Testis (tissue), 2 donors: ENCODE data around the gene CORO7.

Experiments
- POLR2A ChIP-seq: fragments of 450-650 bp; IDR thresholded peaks from one replicate; pipeline ENCODE4 v1.6.1; 2017; ENCODE audit warnings: antibody characterized with exemption, mild to moderate bottlenecking, moderate library complexity
- TF ChIP-seq, protein P1 (sequence below), 3 experiments: fragments of 450-650 bp in 2 of 3; fragments of 200-600 bp in 1 of 3; sonication (generic) in 1 of 3; IDR thresholded peaks; one replicate each; pipeline ENCODE4 v1.5.1; 2016 to 2019; ENCODE audit warnings: antibody characterized with exemption in 3 of 3, mild to moderate bottlenecking in 2 of 3, moderate library complexity in 1 of 3

DNA sequence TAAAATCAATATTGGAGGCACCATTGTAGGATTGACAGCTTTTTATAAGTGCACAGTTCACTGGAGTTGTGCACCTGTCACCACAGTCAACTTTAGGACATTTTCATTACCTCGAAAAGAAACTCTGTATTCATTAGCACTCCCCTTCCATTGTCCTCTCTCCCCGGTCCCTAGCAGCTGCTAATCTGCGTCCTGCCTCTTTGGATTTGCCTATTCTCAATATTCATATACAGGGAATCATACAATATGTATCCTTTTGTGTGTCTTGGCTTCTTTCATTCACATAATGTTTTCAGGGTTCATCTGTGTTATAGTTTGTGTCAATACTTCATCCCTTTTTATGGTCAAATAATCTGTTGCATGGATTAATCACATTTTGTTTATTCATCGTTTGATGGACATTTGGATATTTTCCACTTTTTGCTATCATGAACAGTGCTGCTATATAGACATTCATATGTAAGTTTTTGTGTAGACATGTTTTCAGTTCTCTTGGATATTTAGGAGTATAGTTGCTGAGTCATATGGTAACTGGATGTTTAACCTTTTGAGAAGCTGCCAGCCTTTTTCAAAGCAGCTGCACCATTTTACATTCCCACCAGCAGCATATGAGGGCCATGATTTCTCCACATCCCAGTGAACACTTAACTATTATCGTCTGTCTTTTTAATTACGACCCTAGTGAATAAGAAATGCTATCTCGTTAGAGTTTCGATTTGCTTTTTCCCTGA is 19.1 kb upstream of the CORO7 start:
- TF ChIP-seq POLR2A: no peak
- TF ChIP-seq, protein P1, sequence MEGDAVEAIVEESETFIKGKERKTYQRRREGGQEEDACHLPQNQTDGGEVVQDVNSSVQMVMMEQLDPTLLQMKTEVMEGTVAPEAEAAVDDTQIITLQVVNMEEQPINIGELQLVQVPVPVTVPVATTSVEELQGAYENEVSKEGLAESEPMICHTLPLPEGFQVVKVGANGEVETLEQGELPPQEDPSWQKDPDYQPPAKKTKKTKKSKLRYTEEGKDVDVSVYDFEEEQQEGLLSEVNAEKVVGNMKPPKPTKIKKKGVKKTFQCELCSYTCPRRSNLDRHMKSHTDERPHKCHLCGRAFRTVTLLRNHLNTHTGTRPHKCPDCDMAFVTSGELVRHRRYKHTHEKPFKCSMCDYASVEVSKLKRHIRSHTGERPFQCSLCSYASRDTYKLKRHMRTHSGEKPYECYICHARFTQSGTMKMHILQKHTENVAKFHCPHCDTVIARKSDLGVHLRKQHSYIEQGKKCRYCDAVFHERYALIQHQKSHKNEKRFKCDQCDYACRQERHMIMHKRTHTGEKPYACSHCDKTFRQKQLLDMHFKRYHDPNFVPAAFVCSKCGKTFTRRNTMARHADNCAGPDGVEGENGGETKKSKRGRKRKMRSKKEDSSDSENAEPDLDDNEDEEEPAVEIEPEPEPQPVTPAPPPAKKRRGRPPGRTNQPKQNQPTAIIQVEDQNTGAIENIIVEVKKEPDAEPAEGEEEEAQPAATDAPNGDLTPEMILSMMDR (IDR thresholded peaks at IDR 0.05): no peak
